ENCODE data around the gene MORN1.

Gene MORN1

DNA sequence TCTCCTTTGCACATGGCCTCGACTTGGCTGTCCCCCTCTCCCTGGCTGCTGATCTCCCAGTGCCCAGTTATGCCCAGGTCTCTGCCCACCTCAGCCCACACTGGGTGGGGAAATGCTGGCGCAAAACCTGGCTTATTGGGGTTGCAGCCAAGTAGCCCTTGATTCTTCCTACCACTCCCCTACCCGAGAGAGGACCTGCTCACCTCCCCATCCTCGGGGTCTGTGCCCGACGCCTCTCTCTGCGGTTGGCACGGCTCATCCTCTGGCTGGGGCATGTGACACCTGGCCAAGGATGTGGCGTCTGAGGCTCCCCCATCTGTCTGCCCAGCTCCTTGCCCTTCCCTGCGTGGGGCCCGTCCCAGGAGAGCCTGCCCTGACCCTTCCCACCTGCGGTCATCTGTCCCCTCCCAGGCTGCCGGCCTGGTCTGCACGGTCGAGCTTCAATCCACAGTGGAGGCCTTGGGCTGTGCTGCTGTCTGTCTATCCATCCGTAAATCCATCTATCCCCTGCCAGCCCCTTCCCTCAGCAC is 27.5 kb upstream of the MORN1 start:
- DNase-seq, result no peak

DNA sequence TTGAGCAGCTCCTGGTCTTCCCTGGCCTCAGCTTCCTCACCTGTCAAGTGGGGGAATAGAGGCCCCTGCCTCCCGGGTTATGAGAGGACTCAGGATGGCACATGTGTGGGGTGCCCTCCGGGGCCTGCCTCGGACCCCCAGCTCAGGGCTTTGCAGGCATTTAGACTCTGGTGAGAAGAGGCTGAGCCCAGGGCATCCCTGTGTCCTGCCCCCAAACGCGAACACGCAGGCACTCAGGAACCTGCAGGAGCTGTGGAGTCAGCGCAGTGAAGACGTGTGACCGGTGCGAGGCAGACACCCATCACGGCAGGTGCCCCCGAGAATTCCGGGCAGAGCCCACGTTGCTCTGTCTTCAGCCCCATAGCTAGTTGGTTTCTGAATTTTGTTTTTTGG is 26.5 kb upstream of the MORN1 start:
- DNase-seq, result no peak

DNA sequence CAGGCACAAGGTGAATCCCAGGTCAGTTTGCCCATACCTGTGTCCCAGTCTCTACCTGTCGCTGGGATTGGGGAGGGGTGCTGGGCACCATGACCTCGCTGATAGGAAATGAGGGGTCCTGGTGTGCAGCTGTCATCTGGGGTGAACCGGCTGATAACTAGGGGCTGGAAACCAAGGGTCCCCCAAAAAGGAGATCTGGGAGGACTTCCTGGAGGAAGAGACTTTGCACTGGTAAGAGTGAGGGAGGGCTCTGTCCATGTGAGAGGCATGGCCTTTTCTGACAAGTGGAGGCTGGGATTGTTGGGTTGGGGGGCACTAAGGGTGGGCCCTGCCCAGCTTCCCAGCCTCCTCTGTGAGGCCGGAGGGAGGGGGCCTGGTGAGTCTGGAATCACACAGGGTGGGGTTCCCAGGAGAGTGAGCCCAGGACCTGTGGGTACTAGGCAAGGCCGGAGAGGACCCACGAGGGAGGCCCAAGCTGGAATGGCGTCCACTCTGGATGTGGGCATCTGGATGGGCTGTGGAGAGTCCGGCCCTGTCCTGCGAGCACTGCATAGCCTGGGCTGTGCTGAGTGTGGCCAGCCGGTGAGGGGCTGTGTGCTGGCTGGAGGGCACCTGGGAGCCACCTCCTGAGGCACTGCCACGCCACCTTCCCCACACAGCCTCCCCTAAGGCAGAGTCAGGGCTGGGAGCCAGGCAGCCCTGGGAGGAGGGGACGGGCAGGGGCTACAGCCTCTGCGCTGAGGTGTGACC is 25.9 kb upstream of the MORN1 start:
- DNase-seq, result no peak

DNA sequence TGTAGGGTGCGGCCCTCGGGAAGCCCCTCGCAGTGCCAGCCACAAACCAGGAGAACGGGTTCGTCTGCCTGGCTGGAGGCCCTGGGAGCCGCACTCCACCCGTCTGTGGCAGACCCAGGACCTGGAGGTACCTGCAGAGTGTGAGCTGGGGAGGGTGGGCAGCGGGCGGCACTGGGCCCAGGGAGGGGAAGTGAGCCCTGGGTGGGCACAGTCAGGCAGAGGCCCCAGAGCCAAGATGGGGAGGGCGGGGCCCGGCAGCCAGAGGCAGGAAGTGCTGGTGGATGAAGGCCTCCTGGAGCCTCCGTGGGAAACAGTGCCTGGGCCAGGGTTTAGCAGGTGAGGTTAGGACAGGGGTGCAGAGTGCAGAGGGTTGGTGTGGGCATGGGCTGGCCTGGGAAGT is 25.0 kb upstream of the MORN1 start:
- DNase-seq, result no peak

DNA sequence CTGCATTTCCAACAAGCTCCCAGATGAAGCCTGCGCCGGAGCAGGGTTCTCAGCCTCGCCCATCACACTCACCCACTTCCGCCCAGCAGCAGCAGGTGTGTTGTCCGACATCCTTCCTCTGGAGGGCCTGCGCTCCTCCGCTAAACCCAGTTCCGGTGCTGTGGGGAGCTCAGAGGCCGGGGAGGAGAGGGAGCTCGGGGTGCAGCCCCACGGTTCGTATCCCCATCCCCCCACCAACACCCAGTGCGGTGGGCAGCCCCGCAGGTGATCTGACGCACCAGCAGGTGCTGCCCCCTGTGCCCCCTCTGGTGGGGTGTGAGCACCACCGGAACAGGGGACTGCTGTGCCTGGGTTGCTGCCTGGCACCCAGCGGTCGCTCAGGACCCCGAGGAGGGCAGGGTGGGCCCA is 24.5 kb upstream of the MORN1 start:
- DNase-seq, result no peak

DNA sequence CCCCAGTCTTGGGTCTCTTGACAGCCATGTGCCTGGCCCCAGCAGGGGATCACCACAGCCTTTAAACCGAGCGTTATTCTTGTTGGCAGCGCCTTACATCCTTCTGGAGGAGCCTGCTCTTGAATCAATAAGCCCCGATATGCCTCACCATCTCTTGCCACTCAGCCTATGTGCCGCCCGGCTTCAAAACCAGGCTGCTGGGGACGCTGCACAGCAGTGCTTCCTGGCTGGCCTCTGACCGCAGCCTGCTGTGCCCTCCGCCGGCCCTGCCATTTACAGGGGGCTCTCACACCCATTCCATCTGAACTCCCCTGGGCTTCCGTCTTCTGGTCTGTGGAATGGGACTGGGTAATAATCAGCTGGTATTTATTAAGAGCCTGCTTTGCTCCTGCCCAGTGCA is 24.0 kb upstream of the MORN1 start:
- DNase-seq, result no peak

DNA sequence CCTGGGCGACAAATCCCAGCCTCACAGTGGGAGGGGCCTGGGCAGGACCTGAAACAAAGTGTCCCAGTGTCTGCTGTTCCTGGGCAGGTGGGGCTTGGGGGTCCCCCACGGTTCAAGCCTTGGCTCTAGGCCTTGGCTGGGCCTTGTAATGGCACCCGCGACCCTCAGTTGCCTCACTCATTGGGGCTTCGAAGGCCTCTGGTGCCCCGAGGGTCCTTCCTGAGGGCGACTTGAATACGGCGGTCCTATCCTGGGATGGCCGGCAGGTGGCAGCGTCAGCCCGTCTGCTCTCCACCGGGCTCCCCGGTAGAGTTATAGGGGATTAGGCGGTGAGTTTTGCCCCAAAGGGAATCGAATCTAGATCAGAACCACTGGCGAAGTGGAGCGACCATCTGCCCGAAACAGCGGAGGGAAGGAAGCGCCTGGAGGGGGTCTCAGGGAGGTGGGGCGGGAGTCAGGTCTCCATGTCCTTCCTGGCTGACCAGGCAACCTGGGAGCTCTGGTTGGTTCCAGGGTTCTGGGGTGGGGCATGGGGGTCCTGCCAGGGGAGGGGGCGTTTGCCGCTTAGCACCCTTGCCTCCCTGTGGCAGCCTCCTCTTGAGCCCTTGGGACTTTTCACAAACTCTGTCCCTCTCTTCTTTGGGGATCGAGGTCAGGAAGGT is 23.1 kb upstream of the MORN1 start:
- DNase-seq, result peak; percentile 31

DNA sequence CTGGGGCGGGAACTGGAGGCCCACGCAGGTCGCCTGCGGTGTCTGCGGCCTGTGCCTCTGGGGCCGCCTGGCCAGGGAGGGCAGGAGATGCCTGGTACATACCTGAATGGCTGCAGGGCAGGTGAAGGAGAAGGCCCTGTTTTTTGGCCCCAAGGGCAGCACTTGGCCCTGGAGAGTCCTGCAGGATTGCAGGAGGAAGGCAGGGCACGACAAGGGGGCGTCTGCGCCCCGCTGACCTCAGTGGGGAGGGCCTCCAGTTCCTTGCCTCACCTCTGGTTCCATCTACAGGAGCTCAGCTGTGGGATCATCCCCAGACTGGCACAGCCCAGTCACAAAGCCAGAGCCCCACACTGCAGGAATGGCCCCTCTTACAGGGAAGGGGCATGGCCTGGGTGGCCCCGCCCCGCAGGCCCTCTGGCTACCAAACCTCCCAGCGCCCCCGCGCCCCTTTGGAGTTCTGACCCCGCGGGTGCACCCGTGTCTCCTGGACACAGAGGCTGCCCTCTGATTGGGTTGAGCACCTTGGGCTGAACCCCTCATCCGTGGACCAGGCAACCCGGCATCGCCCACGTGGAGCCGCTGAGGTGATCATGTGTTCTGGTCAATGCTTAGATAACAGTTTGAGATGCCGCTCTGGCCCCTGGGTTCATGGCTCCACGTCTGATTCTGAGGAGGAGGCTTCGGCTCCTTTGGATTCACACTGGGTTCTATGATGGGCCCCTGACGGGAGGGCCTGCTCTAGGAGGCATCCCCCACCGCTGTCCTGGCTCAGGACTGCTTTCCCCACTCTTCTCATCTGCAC is 22.3 kb upstream of the MORN1 start:
- DNase-seq, result no peak

DNA sequence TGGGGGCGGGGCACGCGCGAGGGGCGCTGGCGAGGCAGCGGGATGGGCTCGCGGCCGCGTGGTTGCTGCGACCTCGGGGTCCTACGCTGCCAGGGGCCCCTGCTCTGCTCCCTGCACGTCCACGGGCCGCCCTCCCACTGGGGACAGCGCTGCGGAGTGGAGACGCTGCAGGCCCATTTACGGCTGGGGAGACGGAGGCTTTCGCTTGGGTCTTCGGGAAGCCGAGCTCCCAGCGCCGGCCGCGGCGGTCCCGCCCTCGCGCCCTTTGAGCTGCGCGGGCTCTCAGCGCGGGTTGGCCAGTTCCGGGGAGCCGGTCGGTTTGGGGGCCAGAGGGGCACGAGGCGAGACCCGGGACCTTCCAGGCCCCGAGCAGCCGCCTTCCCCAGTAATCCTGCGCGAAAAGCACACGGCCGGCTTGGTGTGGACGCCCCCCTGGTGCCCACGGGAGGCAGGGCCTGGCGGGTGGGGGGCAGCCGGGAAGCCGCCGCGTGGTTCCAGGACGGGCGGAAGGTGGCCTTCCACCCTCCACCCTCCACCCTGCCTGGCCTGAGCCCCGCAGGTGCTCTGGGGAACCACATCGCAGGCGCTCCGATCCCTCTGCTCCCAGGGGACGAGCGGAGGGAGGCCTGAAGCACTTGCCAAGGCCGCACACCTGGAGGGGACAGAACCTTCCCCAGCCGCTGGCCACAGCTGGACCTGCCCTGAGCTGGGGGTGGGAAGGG is 21.6 kb upstream of the MORN1 start:
- no peak for DNase-seq

DNA sequence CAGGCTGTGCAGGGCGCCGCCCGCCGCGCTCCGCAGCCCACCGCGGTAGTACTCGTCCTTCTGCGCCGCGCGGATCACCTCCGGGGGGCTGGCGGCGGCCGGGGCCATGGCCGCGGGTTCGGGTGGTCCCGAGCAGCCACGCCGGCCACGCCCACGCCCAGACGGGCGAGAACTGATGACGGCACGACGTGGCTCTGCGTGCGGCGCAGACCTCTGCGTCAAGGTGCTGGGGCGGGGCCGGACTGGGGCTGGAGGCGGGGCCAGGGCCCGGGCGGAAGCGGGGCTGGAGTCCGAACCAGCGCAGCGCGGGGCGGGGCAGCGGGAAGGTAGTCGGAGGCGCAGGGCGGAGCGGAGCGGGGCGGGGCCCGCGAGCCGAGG is 21.0 kb upstream of the MORN1 start, which contains the start of gene PEX10:
PEX10 (minus strand) TSS at position 170 of the 378 bp plus-strand sequence; CDS start at position 108, 62 bp downstream.
- DNase-seq, result peak; percentile 67

DNA sequence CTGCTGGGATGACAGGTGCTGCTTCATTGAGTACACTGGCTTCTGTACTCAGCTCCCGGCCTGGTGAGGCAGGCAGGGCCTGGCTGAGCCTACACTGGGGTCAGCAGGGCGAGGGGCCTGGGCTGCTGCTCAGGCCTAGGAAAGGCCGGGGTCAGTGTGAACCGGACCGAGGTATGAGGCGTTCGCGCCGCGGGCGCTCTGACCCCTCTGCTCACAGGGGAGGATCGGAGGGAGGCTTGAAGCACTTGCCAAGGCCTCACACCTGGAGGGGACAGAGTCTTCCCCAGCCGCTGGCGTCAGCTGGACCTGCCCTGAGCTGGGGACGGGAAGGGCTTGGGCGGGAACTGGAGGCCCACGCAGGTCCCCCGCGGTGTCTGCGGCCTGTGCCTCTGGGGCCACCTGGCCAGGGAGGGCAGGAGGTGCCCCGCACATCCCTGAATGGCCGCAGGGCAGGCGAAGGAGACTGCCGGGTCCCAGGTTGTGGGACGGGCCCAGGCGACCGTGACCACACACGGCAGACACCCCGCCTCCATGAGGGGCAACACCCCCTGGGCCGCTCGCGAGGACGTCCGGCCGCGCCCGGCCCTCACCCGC is 20.5 kb upstream of the MORN1 start:
- DNase-seq, result no peak

DNA sequence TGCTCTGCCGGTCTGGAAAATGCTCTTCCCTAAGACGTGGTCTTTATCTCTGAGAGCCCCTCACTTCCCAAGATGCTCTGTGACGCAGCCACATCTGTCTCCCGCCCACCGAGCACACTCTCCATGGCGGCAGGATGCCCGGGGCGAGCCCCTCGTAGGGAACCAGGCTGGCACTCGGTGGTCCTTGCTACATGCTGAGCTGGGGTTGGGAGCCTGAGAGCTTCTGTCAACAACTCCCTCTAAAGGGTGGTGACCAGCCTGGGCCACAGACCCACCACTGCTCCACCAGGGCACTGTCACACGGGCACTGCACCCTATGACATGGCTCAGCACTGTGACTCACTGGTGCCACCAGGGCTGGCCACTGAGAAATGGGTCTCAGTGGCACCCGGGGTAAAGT is 18.4 kb upstream of the MORN1 start:
- no peak for DNase-seq

DNA sequence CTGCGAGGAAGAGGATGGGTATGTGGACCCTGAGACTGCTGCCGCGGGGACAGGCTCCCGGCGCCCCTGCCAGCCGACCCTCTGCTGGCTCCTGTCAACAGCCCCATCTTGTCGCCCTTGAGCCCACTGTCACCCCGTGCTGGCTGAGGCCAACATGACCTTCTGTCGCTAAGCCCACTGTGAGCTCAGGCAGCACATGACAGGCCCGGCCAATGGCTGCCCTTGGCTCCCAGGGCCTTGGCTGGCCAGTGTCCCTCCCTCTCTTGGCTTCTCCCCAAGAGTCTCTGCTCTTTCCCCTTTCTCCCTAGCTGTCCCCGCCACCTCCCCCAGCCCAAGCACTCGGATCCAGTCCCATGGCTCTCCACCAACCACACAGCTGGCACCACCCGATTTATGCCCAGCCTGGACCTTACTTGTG is 17.5 kb upstream of the MORN1 start:
- no peak for DNase-seq

DNA sequence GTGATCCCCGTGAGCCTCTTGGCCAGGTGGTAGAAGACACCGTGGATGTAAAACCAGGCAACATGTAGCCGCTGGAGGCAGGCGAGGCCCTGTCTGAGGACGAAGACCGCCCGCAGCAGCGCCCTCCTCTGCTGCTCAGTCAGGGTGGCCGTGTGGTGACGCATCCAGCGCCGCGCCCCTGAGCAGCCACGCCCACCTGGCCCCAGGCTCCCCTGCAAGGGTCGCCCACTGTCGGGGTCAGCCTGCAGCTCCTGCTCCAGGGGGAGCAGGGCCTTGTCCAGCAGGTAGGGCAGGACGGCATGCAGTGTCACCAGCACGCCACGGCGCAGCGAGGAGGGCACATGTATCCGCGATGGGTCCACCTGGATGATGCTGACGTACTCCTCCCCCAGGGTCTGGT is 17.1 kb upstream of the MORN1 start:
- no peak for DNase-seq

DNA sequence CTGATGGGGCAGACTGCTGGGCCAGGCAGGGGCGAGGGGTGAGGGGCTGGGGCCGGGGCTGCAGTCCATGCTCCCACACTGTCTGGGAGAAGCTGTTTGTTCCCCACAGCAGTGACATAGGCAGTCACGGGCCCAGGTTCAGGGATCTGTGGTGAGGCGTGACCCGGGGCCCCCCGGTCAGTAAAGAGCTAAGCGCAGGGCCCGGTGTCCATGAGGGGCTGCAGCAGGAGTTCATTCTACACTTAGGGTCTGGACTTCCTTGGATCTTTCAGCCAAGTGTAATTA is 16.6 kb upstream of the MORN1 start:
- no peak for DNase-seq

DNA sequence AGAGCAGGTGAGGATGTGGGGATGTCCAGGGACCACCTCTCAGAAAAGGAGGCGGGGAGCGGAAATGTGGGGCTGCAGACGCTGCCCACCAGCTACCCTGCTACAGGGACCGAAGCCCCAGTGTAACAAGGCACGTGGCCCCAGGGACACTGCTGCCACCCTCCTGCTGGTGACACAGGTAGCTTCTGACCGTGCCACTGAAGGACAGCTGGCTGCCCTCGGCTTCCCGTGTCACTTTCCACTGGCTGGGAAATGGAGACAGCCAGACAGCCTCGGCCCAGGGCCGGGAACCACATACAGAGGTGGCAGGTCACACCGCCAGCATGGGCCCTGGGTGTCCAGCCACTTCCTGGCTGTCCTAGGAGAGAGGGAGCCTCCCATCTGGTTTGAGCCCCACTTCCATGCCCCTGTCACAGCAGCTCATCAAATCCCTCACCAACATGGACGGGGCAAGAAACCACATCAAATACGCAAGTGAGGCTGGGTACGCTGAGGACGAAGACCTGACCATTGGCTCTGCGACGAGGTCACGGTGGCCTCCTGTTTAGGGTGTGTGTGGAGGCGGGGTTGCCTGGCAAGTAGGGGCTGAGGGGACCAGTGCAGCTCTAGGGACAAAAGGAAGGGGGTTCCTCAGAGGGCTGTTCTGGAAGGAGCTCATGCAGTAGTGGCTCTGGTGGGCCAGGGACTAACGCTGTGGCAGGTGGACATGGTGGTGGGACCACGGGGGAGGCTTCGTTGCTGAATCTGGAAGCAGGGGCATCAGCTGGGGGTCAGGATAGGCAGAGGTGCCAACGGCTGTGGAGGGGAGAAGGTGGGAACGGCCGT is 16.0 kb upstream of the MORN1 start:
- no peak for DNase-seq

DNA sequence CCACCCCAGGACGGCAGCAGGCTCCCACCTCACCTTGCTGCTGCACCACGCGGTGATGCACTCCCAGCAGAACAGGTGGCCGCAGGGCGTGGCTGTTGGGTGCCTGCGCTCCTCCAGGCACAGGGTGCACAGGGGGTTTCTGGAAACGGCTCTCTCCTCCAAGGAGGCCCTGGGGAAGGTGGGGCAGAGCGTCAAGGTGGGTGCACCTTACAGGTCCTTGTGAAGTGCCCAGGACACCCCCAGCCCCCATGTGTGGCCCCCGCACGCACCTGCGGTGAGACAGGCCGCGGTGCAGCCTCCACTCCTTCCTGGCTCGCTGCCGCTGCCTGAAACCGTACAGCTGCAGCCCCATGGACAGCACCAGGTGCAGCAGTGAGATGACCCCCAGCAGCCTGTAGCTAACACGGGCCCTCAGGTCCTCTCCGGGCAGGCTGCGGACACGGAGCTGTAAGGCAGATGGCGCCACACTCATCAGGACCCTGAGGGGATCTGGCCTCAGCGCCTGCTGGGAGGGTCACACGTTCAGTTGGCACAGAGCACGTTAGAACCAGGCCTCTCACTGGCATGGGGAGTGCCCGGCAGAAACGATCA is 15.2 kb upstream of the MORN1 start:
- DNase-seq, result no peak

DNA sequence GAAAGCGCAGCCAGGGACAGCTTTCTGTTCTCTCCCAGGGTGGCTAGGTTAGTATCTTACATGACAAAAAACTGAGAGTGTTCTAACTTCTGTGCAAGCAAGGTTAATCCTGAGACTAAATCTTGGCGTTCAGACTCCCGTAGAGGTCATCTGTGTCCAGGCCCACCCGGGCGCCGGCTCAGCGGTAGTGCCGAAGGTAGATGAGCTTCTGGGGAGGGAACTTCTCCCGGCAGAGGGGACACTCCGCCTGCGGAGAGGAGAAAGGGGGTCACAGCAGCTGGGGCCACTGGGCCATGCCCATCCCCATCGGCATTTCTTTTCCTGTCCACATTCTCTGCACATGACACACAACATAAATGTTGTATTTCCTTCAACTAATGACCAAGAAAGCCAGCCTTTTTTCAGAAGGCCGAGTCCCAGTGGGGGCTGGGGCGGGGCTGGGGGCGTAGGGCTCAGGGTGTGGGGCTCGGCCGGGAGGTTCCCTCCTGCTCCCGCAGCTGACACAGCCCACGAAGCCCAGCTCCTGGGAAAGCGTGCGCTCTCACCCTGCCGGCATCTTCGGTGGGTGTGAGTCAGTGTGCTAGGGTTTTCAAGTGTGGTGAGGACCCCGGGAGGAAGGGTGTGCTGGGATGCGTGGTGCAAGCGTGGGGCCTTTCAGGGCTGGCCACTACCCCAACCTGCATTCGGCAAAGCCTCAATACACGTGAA is 14.4 kb upstream of the MORN1 start:
- no peak for DNase-seq

DNA sequence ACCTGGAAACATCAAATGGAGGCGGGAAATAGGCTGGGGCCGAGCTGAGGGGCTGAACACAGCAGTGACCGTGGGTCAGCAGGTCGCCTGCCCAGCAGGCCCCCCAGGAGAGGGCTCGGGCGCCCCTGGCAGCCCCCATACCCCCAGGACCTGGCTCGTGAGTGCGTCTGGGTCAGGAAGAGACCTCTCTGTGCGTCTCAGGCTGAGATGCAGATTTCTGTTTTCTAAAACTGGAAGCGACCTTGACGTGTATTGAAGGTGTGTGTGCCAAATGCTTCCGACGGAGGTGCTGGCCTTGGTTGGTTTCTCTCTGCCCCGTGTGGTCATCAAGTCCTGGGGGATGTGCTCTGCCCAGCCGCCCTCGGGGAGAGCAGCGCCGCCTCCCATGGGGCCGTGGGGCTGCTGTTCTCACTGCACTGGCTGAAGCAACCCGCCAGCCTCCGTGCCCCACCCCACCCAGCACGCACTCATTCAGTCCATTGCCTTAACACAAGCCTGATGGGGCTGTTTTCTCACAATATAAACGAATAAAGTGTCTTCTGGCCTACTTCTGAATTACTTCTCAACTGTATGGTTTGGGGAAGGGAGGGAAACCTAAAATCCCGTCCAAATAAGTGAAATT is 13.6 kb upstream of the MORN1 start:
- no peak for DNase-seq

DNA sequence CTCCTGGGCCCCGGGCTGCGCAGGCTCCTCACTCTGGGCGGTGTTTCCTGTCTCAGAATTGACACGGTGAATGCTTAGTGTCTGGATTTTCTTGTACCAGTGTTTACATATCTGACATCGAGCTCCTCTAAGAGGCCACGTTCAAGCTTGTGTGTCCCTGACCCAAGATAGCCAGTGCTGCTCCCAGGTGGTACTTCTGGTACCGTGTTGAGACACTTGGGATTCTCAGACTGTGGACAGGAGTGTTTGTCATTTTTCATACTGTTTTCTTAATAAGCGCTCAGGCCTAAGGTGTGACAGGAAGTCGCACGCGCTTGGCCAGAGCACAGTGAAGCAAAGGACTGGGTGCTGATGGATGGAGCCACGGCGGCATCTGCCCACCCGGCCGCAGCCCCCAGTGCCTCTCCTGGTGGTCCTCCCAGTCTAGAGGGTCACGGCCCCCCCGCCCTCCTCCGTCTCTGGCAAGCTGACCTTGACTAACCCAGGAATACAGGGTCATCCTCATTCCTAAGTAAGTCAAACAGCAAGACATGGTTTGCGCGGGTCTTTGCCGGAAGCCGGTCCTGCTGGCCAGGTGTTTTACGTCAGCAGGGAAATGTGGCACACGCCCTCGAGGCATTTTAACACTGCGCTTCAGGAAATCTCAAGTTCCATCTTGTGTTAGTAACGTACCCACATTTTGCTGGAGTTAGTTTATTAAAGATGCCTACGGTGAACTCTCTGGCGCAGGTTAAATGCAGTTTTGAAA is 13.0 kb upstream of the MORN1 start:
- no peak for DNase-seq

Measured in DMS 273 treated with DMSO at 0.1 percent for 48 hours (cell line).